Adrenal gland (tissue), 12 donors: Measurements from ENCODE around the gene ASB13. TPM values are rescaled to one million over a fixed set of nuclear protein-coding genes. Genes with fewer than 3 reads are reported as not detected.

Experiments used
- DNase-seq, 7 donors: peaks; one replicate each; pipeline ENCODE4 v3.0.0-alpha.2; 2019 to 2020
- H3K27ac ChIP-seq, 5 donors: fragments of 200-600 bp; sonication (generic) in 4 of 5; 1 replicate in 3 of 5; 2 replicates in 2 of 5; pipeline versions ENCODE4 v1.5.1 to v1.8.0; 2016 to 2020; ENCODE audit warnings: mild to moderate bottlenecking in 1 of 5
- H3K27me3 ChIP-seq: fragments of 200-600 bp; 2 replicates; pipeline ENCODE4 v1.8.0; 2021
- H3K36me3 ChIP-seq, 2 donors: fragments of 200-600 bp; replicated peaks in 1 of 2; 1 replicate in 1 of 2; 2 replicates in 1 of 2; pipeline versions ENCODE4 v1.5.1 to v1.8.0; 2018 to 2022
- H3K4me1 ChIP-seq, 2 donors: fragments of 200-600 bp; replicated peaks in 1 of 2; 1 replicate in 1 of 2; 2 replicates in 1 of 2; pipeline versions ENCODE4 v1.5.1 to v1.8.0; 2018 to 2021
- H3K4me3 ChIP-seq, 4 donors: fragments of 200-600 bp; sonication (generic) in 3 of 4; one replicate each; pipeline ENCODE4 v1.5.1; 2016 to 2018
- H3K9me3 ChIP-seq, 3 donors: fragments of 200-600 bp; sonication (generic) in 1 of 3; replicated peaks in 1 of 3; 1 replicate in 2 of 3; 2 replicates in 1 of 3; pipeline versions ENCODE4 v1.5.1 to v1.8.0; 2016 to 2021
- CTCF ChIP-seq, 6 experiments: fragments of 450-650 bp in 4 of 6; fragments of 200-600 bp in 2 of 6; sonication (generic) in 1 of 6; IDR thresholded peaks; 1 replicate in 5 of 6; 2 replicates in 1 of 6; pipeline versions ENCODE4 v1.5.1 to v1.8.0; 2016 to 2021; ENCODE audit warnings: antibody characterized with exemption in 6 of 6, mild to moderate bottlenecking in 2 of 6, moderate library complexity in 1 of 6
- POLR2A ChIP-seq, 2 donors: fragments of 450-650 bp; IDR thresholded peaks; one replicate each; pipeline ENCODE4 v1.6.1; 2017; ENCODE audit warnings: antibody characterized with exemption in 2 of 2, mild to moderate bottlenecking in 2 of 2, moderate library complexity in 1 of 2
- WGBS, 4 donors: extraction: QIAGEN DNeasy Blood & Tissue Kit in 2 of 4; methylation state at CpG; one replicate each; pipeline versions ENCODE4 v1.1.5 to v1.1.7; 2013 to 2017; 5-methylcytosine and 5-hydroxymethylcytosine counted together
- intact Hi-C, 2 donors: fragments of 100-400 bp; cut with DNase I; formaldehyde crosslinking; loops; one replicate each; pipeline versions ENCODE4 v1.14.1 to v1.15.0; 2022 to 2023
- polyA plus RNA-seq, 3 donors: library from polyadenylated mRNA; stranded (reverse); fragments of 200-250 nt in 2 of 3; fragments of 350-450 nt in 1 of 3; fragmentation: Illumina TruSeq in 1 of 3; extraction: RNeasy Lipid Tissue Mini Kit (QIAGEN cat#74804) in 1 of 3; gene quantifications; one replicate each; pipeline ENCODE4 v1.2.3, GENCODE V29; 2013 to 2014
- total RNA-seq, 9 donors: library from RNA; depleted of rRNA in 4 of 9; stranded (reverse); fragments of >200 nt in 4 of 9; fragments of 120-200 nt in 1 of 9; fragmentation: NEBNext Ultra II Directional in 1 of 9; extraction: Animal tissue kit (Norgen Biotek cat#: 25700) in 1 of 9; gene quantifications; one replicate each; pipeline versions ENCODE4 v1.1.0 to v1.2.4, GENCODE V29; 2013 to 2023
- donor health status: healthy with polysubstance abuse.
- donor health status: Bipolar disorder and iron deficiency.
- donor health status: DM: yes; HTN: yes; CAD: no.
- donor health status: DM: no; HTN: no; CAD: no.
- donor health status: DM: no; HTN: no; CAD: no.
- donor health status: DM: yes; HTN: yes; CAD: no.

ASB13 gene
- total and polyA plus RNA-seq, 12 donors = 24.4 to 65.9 (median 45.9) TPM

GRCh38 chr10:5603091-5603847 is 63.1 kb downstream of the ASB13 start:
- WGBS, 4 donors = 75 to 90% (median 81%) methylated on average over 12 to 14 of the region's 14 CpGs
- no peak for DNase-seq
- Histone ChIP-seq H3K9me3 (no peaks in the 10 kb centered on the region), H3K27ac (no peak overlapping the region), H3K4me3 (no peak overlapping the region), H3K4me1 (no peaks in the 10 kb centered on the region), H3K27me3 (no peaks in the 10 kb centered on the region), H3K36me3 (no peaks in the 10 kb centered on the region)
- intact Hi-C loops = no loop called here
- TF ChIP-seq CTCF (IDR thresholded peaks at IDR 0.05) = no peak
- no peak for TF ChIP-seq POLR2A (IDR thresholded peaks at IDR 0.05)

GRCh38 chr10:5601826-5602495 is 64.4 kb downstream of the ASB13 start:
- Histone ChIP-seq H3K27me3 (no peaks in the 10 kb centered on the region), H3K27ac (no peak overlapping the region), H3K9me3 (no peaks in the 10 kb centered on the region), H3K4me1 (no peaks in the 10 kb centered on the region), H3K36me3 (no peaks in the 10 kb centered on the region), H3K4me3 (no peak overlapping the region)
- TF ChIP-seq CTCF (IDR thresholded peaks at IDR 0.05) (no peak), POLR2A (IDR thresholded peaks at IDR 0.05) (no peak)
- 44 to 95% (median 53%) methylated on average over 5 to 11 of the region's 11 CpGs for WGBS, 4 donors
- DNase-seq = no peak
- intact Hi-C loops = no loop called here

- Histone ChIP-seq H3K27me3 (no peaks in the 10 kb centered on the region), H3K9me3 (no peaks in the 10 kb centered on the region), H3K36me3 (no peaks in the 10 kb centered on the region), H3K4me3 (no peak overlapping the region), H3K27ac (no peak overlapping the region), H3K4me1 (no peaks in the 10 kb centered on the region)
- intact Hi-C loops = no loop called here
- no peak for DNase-seq
- TF ChIP-seq POLR2A (IDR thresholded peaks at IDR 0.05) (no peak), CTCF (IDR thresholded peaks at IDR 0.05) (no peak)
- 86 to 95% (median 88%) methylated on average over 5 of the region's 5 CpGs for WGBS, 4 donors
Observed at GRCh38 chr10:5600908-5601307, 65.5 kb downstream of the ASB13 start.

GRCh38 chr10:5599613-5600520 is 66.5 kb downstream of the ASB13 start:
- Histone ChIP-seq H3K36me3 (no peaks in the 10 kb centered on the region), H3K4me1 (peaks cover 0 to under 1% of the 10 kb centered on the region in 2 donors), H3K4me3 (no peak overlapping the region), H3K27me3 (no peaks in the 10 kb centered on the region), H3K9me3 (no peaks in the 10 kb centered on the region), H3K27ac (no peak overlapping the region)
- 67 to 77% (median 75%) methylated on average over 15 to 23 of the region's 23 CpGs for WGBS, 4 donors
- intact Hi-C loops = no loop called here
- no peak for DNase-seq
- no peak for TF ChIP-seq POLR2A (IDR thresholded peaks at IDR 0.05)
